RCC 7860 (cell line): ENCODE data around the gene ATXN7.

ENCODE experiments used
- DNase-seq: peaks from one replicate; pipeline ENCODE4 v3.0.0-alpha.2; 2015; ENCODE audit warnings: low spot score
- FAIRE-seq: peaks from 2 replicates; lab custom pipeline; 2012; peaks lifted over from hg19 to GRCh38; lab: Jason Lieb, UNC

ATXN7 gene

DNA sequence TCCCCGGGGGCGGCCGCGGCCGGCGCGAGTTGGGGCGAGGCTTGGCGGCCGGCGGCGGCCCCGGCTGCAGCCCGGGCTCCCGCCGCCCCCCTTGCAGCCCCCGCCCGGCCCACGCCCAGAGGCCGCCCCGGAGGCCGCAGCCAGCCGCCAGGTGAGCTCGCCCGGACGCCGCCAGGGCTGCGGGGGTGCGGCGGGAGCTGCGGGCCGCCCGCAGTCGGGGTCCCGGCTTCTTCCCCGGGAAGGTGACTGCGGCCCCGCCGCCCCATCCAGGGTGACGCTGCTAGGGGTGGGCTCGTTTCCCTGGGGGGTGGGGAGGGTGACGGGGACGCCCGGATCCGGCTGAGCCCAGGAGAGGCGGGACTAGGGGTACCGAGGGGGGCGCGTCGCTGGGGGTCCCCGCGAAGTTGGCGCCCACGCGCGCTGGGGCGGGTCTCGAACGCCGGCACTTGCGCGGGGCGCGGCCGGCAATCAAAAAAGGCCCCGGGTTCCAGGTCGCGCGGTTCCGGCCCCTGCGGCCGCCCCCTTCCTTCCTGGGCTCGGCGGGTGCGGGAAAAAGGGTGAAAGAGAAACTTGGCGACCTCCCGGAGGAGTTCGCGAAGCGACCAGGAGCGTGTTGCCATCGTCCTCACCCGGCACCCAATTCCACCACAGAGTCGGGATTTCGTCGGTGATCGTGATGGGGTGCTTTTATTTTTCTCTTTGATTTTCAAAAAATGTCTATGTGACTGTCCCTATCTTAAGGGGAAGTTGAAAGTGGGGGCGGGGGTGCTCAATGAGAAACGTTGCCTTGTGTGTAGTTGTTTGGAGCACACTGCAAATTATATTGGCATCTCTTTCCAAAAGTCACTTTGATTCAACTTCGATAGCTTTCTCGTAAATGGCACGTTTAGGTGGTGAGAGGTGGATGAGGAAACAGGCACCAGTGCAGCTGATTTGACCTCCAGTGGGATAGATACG, 619 bp downstream of the ATXN7 start:
- no peak for FAIRE-seq

DNA sequence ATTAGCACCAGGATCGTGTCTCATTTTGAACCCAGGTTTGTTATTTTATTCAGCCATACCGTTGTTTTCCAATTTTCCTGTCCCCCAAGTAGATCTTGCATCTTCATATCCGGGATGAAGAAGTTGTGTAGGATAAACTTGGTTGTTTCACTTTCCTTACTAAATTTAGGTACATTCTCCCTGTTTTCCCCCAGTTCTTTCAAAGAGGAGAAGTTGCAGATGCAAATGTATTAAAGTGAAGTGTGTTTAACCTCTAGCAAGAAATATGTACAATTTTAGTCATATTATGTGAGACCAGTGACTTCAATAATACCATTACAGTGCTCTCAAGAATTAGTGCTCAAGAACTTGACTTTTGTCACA, 1.3 kb downstream of the ATXN7 start:
- DNase-seq (no peak), FAIRE-seq (no peak)

More for the DNA sequence above, 619 bp downstream of the ATXN7 start:
- DNase-seq, result no peak

DNA sequence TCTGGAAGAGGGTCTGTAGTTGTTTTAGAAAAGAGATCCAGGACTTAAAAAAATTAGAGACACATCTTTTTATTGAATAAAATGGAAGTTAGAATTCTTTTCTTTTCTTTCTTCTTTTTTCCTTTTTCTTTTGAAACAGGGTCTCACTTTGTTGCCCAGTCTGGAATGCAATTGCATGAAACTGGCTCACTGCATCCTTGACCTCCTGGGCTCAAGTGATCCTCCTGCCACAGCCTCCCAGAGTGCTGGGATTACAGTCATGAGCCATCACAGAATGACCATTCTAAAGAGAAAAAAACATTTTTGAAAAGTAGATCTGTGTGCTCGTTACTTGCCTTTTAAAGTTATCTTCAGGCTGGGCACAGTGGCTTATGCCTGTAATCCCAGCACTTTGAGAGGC, 3.6 kb downstream of the ATXN7 start:
- FAIRE-seq (no peak), DNase-seq (no peak)

DNA sequence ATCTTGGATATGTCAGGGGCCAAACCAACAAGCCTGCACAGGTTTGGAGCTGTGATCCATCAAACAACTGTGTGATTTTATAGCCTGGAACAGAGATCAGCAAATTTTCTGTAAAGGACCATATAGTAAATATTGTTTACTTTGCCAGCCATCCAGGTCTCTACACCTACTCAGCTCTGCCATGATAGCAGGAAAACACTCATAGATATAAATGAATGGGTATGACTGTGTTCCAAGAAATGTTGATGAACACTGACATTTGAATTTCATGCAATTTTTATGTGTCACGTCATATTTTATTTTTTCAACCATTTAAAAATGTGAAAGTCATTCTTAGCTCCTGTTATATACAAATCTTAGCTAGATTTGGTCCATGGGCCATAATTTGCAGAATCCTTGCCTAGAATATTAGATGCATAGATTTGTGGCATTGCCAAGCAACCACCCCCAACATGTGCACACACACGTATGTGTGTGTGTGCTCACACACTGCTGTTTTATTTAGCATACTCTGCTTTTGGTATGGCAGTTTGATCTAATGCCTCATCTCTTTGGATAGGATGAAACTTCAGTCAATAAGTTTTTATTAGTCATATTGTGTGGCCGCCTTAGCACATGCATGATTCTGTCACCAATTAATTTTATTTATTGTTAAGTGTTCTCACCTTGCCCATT, 6.4 kb downstream of the ATXN7 start:
- FAIRE-seq (no peak), DNase-seq (no peak)

DNA sequence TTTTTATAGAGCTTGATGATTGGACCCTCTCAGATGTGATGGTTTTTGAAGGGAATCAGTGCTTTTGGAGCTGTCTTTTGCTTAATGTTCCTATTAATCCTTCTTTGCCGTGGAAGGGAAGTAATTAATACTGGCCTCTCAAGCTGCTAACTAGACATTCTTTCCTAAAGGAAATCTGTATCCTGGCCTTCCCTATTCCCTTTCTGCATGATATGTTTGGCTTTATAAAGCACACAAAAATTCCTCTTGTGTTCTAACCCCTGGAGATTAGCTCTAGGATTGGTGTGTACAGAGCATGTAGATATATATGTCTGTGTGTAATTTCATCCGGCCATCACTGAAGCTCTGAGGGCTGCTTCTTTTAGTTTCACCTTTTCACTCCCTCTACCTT, 6.9 kb downstream of the ATXN7 start:
- DNase-seq, result no peak
- FAIRE-seq, result no peak

DNA sequence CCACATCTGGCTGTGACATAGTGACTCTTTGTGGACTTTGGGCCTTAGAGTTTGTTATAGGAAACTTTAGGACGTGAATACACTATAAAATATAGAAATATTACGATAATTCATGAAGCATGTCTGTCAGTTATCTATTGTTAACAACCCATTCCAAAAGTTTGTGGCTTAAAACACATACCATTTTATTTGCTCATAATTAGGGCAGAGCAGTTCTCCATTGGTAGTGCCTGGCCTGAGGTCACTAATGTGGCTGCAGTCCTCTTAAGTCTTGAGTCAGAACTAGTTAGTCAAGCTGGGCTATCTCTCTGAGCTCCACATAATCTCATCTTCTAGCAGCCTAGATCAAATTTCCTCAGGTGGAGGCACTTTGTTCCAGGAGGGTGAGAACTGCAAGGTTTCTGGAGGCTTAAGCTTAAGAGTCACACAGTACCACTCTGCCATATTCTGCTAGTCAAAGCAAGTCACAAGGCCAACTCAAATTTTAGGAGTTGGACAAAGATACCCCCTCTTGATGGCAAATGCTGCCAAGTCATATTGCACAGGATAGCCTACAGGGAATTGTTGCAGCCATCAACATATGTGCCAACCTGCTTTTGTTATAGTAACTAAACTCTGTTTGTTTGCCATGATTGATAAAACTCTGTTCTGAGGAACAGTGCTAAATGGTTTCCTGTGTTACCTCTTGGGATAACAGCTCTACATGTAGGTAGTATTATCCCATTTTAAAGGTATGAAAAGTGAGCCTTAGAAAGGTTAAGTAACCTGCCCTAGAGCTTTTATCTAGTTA, 8.7 kb downstream of the ATXN7 start:
- FAIRE-seq, result peak; percentile 86

DNA sequence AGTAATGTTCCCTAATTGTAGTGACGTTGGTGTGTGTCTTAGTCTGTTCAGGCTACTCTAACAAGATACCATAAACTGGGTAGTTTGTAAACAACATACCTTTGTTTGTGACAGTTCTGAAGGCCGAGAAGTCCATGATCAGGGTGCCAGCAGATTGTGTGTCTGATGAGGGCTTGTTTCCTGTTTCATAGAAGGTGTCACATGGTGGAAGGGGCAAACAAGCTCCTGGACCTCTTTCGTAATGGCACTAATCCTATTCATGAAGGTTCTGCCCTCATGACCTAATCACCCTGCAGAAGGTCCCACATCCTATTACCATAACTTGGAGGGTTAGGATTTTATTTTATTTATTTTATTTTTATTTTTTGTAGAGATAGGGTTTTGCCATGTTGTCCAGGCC, 11.1 kb downstream of the ATXN7 start:
- DNase-seq, result no peak
- no peak for FAIRE-seq

More for the DNA sequence above, 8.7 kb downstream of the ATXN7 start:
- DNase-seq, result peak; percentile 70

DNA sequence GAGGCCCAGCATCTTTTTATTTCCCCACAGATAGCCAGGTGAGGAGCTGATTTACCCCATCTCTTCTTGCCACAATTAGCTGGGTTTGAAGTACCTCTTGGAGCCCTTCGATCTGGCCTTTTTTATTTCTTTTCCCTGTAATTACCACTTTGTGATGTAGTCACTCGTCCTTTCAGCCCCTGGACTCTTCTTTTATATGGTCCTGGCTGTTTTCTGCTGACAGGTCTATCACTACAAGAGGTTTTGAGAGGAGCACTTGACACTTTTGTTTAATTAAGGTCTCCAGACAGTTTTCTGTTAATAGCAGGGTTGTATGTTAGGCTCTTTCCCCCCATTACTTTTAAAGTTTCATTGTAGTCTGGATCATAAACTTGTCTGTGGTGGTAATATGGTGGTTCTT, 11.8 kb downstream of the ATXN7 start:
- FAIRE-seq (no peak), DNase-seq (no peak)

DNA sequence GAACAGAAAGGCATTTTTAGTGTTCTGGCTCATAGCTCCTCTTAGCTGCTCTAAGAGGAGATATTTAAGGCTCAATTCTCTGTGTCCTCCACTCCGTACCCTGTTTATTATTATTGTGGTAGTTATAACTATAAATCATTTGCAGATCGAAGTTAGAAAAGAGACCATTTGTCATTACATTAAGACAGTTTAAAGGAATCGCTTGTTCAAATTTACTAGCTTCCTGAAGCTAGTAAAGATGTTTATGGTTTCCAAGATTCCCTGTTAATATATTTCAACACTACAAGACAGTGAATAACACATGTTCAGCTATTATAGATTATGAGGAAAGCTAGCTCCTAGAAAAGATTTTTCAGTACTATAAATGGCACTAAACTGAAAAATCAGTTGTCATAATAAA, 12.6 kb downstream of the ATXN7 start:
- FAIRE-seq (no peak), DNase-seq (no peak)

DNA sequence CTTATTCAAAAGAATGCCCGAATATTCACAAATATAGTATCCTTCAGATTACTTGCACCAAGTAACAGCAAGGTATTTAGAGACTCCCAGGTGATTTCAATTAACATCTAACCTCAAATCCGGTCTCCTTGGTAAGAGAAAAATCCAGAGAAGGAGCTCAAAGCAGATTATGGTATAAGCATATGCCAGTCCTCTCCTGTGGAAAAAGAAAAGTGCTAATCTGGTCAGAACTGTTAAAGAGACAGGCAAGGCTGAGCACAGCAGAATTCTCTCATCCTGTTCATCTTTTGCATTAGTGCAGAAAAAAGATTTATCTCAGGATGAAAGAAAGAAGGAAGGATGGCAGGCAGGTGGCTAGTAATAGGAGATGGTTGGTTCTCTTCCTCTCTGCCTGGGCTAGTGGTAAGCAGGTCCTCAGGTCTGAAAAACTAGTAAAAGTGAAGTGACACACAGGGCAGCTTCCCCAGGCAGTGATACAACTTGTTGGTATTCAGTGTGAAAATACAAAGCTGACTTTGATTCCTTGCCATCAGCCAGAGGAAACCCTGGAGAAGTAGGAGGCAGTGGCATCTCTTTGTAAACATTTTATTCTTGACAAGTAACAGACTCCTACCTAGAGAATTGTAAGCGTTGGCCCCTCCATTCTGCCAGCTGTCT, 14.2 kb downstream of the ATXN7 start:
- DNase-seq (no peak), FAIRE-seq (no peak)

DNA sequence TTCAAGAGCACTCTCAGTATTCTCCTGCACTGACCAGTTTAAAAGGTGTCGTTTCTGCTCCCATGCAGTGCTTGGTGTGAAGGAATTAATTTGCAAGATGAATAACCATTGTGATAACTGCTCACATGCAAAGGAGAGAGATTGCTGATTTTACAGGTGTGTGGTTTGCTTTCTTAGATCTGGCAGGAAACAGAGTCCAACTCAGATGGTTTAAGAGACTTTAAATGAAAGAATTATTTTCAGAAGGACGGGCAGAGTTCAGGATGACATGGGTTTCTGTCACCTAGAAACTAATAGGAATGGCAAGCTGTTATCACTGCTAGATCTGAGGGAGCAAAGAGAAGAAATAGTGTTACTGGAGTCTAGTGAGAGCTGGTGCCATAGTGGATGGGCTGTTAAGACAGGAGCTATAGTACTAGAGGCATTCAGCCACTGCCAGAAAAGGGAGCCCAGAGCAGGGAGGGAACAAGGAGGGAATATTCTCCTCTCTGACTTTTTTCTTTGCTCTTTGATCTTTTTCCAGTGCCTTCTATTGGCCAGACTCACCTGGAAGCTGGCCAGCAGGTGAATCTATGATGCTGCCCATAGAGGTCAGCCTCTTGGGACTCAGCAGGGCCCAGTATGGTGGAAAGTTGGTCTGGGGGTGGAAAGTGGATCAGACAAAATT, 14.9 kb downstream of the ATXN7 start:
- no peak for DNase-seq
- FAIRE-seq, result no peak

DNA sequence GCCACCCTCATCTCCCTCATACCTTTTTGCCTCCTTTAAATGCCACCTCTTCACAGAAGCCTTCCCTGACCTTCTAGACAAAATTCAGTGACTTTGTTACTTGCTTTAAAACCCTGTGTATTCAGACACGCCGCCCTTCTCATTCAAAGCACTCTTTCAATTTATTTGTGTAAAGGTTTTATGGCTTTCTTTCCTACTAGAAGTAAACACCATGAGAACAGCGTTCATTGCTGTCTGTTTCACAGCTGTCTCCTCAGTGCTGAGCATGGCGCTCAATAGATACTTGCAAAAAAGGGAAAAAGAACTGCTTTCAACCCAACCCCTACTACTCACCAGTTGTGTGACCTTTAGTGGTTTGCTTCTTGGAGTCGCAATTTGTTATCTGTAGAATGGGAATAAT, 17.0 kb downstream of the ATXN7 start:
- FAIRE-seq, result no peak
- no peak for DNase-seq

DNA sequence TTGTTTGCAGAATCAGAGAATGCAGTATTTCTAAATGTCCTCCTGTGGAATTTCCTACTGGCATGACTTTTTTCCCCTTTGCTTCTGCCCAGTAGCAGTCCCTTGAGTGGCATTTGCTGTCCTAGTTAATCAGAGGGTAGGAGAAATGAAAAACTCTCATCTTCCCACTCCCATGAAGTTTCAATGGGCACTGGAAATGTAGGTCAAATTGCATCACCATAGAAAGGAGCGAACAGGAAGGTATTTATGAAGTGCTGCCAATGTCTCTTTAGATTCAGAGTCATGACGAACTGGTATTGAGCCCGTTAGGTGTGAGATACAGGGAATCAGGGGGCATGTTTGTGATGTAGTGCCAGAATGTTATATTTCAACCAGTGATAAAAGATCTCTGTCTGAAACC, 23.2 kb downstream of the ATXN7 start:
- no peak for DNase-seq
- FAIRE-seq, result no peak

DNA sequence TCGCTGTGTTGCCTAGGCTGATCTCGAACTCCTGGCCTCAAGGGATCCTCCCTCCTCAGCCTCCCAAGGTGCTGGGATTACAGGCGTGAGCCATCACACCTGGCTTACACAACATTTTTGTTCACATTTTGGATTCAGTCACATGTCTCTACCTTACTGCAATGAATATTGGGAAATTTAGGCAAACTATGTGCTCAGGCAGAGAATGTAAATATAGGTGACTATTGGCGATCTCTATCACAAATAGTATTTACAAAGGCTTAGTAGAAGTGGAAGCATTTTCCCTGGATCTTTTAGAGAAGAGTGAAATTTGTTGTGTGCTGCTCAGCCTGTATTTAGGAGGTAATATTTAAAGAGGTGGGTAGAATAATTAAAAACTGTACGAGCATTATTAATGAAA, 27.9 kb downstream of the ATXN7 start:
- no peak for FAIRE-seq
- DNase-seq, result no peak

DNA sequence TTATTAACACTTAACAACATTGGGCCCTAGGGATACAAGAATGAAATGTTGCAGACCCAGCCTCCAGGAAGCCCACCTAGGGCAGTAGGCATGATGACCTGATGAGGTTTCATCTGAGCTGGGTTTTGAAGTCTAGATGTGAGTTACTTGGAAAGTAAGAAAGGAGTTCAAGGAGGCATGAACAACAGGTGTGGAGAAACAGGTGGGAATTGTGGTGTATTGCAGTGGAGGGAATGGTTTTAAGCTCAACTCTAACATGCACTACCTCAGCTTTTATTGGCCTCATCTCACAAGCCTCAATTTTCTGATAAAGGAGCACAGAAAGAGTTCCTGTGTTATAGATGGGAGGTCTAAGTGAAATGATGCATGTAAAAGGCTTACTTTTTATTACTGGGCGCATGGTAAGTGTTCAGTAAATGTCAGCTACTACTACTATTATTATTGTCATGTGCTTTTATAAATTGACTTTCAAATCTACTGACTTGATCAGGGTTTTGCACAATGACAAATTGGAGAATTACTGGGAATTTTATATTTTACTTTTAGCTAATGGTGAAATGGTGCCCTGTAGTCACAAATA, 29.2 kb downstream of the ATXN7 start:
- DNase-seq (no peak), FAIRE-seq (no peak)

DNA sequence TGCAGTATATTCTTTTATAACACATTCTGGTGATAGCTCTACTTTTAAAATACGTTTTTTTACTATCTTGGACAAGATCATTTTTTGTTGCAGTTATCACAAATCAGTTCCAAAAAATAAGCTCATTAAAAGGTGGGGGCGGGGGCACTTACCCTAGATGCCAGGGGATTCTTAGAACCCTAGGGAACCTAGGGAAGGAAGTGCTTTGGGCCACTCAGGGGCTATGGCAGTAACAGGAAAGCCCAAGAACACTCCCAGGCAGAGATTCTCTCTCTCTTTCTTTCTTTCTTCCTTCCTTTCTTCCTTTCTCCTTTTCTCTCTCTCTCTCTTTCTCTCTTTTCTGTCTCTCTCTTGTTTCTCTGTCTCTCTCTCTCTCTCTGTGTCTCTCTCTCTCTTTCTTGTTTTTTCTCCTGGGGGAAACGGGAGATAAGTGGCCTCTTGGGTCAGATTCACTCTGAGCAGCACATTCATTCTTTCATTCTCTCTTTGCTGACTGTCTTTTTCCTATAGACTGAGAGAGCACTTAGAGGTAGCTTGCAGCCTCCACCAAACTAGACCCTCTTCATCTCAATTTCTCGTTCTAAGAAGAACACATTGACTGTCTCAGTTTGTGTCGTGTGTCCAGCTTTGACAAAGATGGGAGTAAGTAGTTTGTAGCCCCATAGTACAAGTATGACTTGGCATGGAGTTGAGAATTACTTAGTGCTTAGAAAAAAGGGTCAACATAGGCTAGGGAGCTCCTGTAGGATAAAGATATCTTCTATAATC, 31.9 kb downstream of the ATXN7 start:
- DNase-seq (no peak), FAIRE-seq (no peak)

DNA sequence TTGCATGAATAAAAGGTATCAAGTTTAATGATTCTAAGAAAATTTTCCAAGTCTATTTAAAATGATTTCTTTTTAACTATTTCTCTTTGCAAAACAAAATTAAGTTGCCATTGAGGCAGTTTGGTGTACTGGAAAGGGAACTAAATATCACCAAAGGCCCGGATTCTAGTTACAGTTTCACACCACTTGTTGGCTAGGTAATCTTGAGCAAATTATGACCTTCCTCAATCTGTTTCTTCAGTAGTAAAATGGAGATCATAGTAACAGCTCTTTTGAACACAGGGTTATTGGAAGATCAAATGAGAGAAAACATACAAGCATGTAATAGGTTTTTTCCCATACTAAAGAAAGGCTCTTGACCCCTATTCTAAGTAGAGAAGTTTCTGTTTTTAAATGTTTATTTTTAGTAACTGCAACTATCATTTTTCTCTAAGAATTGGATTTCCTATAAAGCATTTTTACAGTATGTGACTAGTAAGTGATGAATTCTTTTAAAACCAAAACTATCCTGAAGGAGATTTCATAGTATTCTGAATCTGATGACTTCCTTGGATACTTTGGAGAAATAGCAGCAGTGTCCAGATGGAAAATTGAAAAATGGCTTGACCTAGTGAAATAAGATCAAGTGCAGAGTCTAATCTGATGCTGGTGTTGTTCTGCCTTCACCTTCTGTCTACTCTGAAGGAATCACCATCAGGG, 32.8 kb downstream of the ATXN7 start:
- FAIRE-seq (no peak), DNase-seq (no peak)

DNA sequence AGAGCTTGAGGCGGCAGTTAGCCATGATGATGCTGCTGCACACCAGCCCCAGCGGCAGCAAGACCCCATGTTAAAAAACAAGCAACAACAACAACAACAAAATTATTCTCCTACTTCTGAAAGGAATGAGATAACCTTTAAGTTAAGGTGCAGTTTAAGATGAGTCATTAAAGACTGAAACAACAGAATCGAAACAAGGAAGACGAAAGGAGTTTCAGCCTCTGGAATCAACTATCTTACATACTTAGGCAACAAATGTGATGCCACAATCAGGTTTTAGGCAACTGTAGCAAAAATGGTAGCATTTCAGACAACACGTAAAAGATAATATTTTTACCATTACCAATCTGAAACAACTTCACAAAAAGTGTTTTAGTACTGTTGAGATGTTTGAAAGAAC, 36.3 kb downstream of the ATXN7 start:
- DNase-seq (no peak), FAIRE-seq (no peak)

DNA sequence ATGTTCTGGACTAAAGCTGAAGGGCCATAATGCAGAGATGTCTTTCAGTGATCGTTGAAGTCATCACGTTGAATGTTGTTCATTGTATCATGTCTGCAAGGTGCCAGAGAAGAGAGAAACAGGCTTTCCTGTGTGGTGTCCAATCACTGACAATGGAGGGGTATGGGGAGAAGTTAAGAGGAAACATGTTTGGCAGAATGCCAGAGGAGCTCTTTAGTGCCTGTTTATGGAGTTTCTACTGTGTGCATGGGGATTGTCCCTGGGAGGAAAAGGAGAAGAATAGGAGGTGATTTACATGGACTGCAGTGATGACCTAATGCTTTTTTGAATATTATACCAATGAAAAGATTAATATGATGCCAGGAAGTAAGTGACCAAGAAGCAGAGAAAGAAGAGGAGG, 36.8 kb downstream of the ATXN7 start:
- FAIRE-seq, result no peak

More for the DNA sequence above, 36.8 kb downstream of the ATXN7 start:
- DNase-seq, result no peak
